ENCODE data around the gene FTH1. TPM values are rescaled to one million over a fixed set of nuclear protein-coding genes. Genes with fewer than 3 reads are reported as not detected.

FTH1 gene
- total and polyA plus RNA-seq, 2 of the 13 experiments (the other 11 are each of a cell fraction or from before 2014, with no cell fraction given) = 607 to 760 TPM

DNA sequence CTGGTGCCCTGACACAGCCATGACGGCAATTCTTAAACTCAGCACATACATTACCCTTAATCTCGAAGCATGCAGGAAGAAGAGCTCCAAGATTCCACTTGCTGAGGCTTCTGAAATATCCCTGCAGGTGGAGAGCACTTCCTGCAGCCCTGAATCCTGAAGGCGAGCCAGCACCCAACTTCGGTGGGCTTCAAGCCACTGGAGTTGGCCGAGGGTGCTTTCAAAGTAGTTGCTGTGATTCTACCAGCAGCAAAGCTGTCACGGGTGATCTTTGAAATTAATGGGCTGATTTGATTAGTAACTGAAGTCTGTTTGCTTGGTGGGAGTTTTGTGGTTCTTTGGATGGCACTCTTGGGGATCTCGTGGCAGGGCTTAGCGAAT, 9.0 kb upstream of the FTH1 start:
- Histone ChIP-seq H2AFZ (ENCODE audit: low read length) (no peak overlapping the region), H3K4me1 (ENCODE audit: insufficient read depth, low read length) (peaks cover 96% of the 10 kb centered on the region), H3K4me3 (replicated peaks in 1 of 3; ENCODE audit: insufficient read depth in 1 of 3, low read depth in 2 of 3, low read length in 3 of 3) (no peak overlapping the region), H4K20me1 (ENCODE audit: insufficient read depth, low read length) (no peaks in the 10 kb centered on the region), H3K36me3 (replicated peaks in 1 of 2; ENCODE audit: control insufficient read depth in 1 of 2, insufficient read depth in 2 of 2, low read length in 2 of 2) (no peaks in the 10 kb centered on the region), H3K9me3 (ENCODE audit: low read length) (no peaks in the 10 kb centered on the region), H3K4me2 (ENCODE audit: low read depth, low read length) (no peak overlapping the region), H3K27me3 (ENCODE audit: control insufficient read depth in 1 of 2, insufficient read depth in 2 of 2, low read length in 2 of 2) (no peaks in the 10 kb centered on the region; a peak in 1 of 5 replicates), H3K79me2 (ENCODE audit: insufficient read depth, low read length) (no peaks in the 10 kb centered on the region), H3K9ac (ENCODE audit: insufficient read depth, low read depth, low read length) (no peak overlapping the region), H3K27ac (ENCODE audit: extremely low read length, insufficient read depth, low read length) (no peak overlapping the region)
- ChIA-PET CTCF (ENCODE audit: low intra/inter-chr PET ratio, low total read pairs) (no interaction called here), POLR2A (interaction anchor here (9.0 to 14.8 kb wide), 2 partner anchors 11 to 22 kb away, joined by 170 to 518 read pairs; partner anchors contain the start of gene FTH1)
- no peak for DNase-seq (ENCODE audit: low spot score)
- intact Hi-C loops (cut with micrococcal nuclease; ENCODE audit: unreplicated experiment) = no loop called here
- no peak for FAIRE-seq
- 96% methylated on average over 5 of the region's 8 CpGs for WGBS (ENCODE audit: low lambda C conversion rate)
- TF ChIP-seq, protein P1, sequence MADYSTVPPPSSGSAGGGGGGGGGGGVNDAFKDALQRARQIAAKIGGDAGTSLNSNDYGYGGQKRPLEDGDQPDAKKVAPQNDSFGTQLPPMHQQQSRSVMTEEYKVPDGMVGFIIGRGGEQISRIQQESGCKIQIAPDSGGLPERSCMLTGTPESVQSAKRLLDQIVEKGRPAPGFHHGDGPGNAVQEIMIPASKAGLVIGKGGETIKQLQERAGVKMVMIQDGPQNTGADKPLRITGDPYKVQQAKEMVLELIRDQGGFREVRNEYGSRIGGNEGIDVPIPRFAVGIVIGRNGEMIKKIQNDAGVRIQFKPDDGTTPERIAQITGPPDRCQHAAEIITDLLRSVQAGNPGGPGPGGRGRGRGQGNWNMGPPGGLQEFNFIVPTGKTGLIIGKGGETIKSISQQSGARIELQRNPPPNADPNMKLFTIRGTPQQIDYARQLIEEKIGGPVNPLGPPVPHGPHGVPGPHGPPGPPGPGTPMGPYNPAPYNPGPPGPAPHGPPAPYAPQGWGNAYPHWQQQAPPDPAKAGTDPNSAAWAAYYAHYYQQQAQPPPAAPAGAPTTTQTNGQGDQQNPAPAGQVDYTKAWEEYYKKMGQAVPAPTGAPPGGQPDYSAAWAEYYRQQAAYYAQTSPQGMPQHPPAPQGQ (CRISPR knock-in tag; IDR thresholded peaks at IDR 0.05; ENCODE audit: borderline replicate concordance) = no peak
- TF ChIP-seq ZBTB38 (CRISPR knock-in tag; IDR thresholded peaks at IDR 0.05) = 0 out of 2 replicates have a peak, but pooled peaks have one; percentile 12
- in situ Hi-C loops (cut with HindIII; ENCODE audit: extremely low pct_ligation_motif_present, low pct_unique_long_range_greater_than_20kb) = no loop called here
- ATAC-seq = no peak
- no TSS peak for BruUV-seq (replicated peaks)

DNA sequence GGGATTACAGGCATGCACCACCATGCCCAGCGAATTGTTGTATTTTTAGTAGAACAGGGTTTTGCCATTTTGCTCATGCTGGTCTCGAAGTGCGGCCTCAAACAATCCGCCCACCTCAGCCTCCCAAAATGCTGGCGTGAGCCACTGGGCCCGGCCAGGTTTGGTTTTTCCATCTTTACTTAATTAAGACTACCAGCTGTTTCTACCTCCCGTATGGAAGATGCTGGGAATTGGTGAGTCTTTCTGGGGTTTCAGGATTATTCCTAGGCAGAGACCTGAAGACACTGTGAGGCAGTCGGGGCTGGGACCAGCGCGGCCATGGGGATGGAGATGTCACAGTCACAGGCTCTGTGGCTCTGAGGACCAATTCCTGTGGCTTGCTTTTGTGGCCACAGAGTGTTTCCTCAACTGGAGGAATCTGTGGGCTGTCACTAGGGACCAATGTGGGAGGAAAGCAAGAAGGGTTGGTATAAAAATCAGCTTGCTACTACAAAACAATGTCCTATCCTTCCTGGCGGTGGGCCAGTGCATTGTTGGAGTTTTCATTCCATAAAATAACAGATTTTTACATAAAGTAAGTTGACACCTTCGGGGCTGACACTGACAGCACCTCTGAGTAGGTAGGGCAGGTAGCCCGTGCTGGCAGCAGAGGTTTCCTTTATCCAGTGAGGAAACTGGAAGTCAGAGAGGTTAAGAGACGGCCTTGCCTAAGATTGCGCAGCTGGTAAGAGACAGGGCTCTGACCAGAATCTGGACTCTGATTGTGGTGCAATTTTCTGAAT, 8.4 kb upstream of the FTH1 start:
- ChIA-PET CTCF (ENCODE audit: low intra/inter-chr PET ratio, low total read pairs) (no interaction called here), POLR2A (interaction anchor here (0.6 to 14.8 kb wide), 11 partner anchors 9 to 161 kb away, joined by 3 to 518 read pairs (median 43); partner anchors contain the start of genes BEST1 and FTH1)
- no peak for ATAC-seq
- intact Hi-C loops (cut with micrococcal nuclease; ENCODE audit: unreplicated experiment) (no loop called here), in situ Hi-C loops (cut with HindIII; ENCODE audit: extremely low pct_ligation_motif_present, low pct_unique_long_range_greater_than_20kb) (no loop called here)
- Histone ChIP-seq H3K9ac (ENCODE audit: insufficient read depth, low read depth, low read length) (peak overlapping the region; percentile 100; the same call in 1 of the 2 replicates), H3K36me3 (replicated peaks in 1 of 2; ENCODE audit: control insufficient read depth in 1 of 2, insufficient read depth in 2 of 2, low read length in 2 of 2) (no peaks in the 10 kb centered on the region), H3K27me3 (ENCODE audit: control insufficient read depth in 1 of 2, insufficient read depth in 2 of 2, low read length in 2 of 2) (no peaks in the 10 kb centered on the region; a peak in 1 of 5 replicates), H3K4me2 (ENCODE audit: low read depth, low read length) (peak overlapping the region; percentile 99), H2AFZ (ENCODE audit: low read length) (no peak overlapping the region), H3K79me2 (ENCODE audit: insufficient read depth, low read length) (peaks cover 3% of the 10 kb centered on the region), H3K9me3 (ENCODE audit: low read length) (no peaks in the 10 kb centered on the region), H4K20me1 (ENCODE audit: insufficient read depth, low read length) (no peaks in the 10 kb centered on the region), H3K27ac (ENCODE audit: extremely low read length, insufficient read depth, low read length) (peak overlapping the region; percentile 100), H3K4me3 (replicated peaks in 1 of 3; ENCODE audit: insufficient read depth in 1 of 3, low read depth in 2 of 3, low read length in 3 of 3) (no peak overlapping the region), H3K4me1 (ENCODE audit: insufficient read depth, low read length) (peaks cover 96% of the 10 kb centered on the region)
- BruUV-seq (replicated peaks) = no TSS peak
- 90% methylated on average over 15 of the region's 15 CpGs for WGBS (ENCODE audit: low lambda C conversion rate)
- DNase-seq (ENCODE audit: low spot score) = no peak
- FAIRE-seq = no peak
- no peak for TF ChIP-seq HNF4G (IDR thresholded peaks at IDR 0.05; ENCODE audit: borderline replicate concordance, low read depth, low read length)
- 0 out of 2 replicates have a peak, but pooled peaks have one; percentile 31 for TF ChIP-seq HNF4G (CRISPR knock-in tag; IDR thresholded peaks at IDR 0.05; ENCODE audit: borderline replicate concordance, low read depth)
- TF ChIP-seq, protein P2, sequence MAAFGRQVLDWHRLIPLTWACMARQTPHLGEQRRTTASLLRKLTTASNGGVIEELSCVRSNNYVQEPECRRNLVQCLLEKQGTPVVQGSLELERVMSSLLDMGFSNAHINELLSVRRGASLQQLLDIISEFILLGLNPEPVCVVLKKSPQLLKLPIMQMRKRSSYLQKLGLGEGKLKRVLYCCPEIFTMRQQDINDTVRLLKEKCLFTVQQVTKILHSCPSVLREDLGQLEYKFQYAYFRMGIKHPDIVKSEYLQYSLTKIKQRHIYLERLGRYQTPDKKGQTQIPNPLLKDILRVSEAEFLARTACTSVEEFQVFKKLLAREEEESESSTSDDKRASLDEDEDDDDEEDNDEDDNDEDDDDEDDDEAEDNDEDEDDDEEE (CRISPR knock-in tag; IDR thresholded peaks at IDR 0.05) = 0 out of 2 replicates have a peak, but pooled peaks have one; percentile 42
- TF ChIP-seq, protein P3, sequence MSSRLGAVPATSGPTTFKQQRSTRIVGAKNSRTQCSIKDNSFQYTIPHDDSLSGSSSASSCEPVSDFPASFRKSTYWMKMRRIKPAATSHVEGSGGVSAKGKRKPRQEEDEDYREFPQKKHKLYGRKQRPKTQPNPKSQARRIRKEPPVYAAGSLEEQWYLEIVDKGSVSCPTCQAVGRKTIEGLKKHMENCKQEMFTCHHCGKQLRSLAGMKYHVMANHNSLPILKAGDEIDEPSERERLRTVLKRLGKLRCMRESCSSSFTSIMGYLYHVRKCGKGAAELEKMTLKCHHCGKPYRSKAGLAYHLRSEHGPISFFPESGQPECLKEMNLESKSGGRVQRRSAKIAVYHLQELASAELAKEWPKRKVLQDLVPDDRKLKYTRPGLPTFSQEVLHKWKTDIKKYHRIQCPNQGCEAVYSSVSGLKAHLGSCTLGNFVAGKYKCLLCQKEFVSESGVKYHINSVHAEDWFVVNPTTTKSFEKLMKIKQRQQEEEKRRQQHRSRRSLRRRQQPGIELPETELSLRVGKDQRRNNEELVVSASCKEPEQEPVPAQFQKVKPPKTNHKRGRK (CRISPR knock-in tag; IDR thresholded peaks at IDR 0.05) = 0 out of 2 replicates have a peak, but pooled peaks have one; percentile 36
- TF ChIP-seq NFE2L2 (IDR thresholded peaks at IDR 0.05; ENCODE audit: low read length) = no peak
- 0 out of 2 replicates have a peak, but pooled peaks have one; percentile 44 for TF ChIP-seq ZFP41 (CRISPR knock-in tag; IDR thresholded peaks at IDR 0.05; ENCODE audit: borderline replicate concordance)
- 0 out of 2 replicates have a peak, but pooled peaks have one; percentile 32 for TF ChIP-seq ZNF501 (CRISPR knock-in tag; IDR thresholded peaks at IDR 0.05)
- TF ChIP-seq FOSL2 (CRISPR knock-in tag; IDR thresholded peaks at IDR 0.05) = no peak

Measured in HepG2 (cell line).